IMR-90 (cell line): Measurements from ENCODE around the gene ABCC4.

ENCODE experiments used
- BHLHE40 ChIP-seq: fragments of 150-350 bp; IDR thresholded peaks from 2 replicates; pipeline ENCODE4 v1.6.1; 2016; ENCODE audit warnings: mild to moderate bottlenecking, low read depth, low read length
- POLR2A ChIP-seq: IDR thresholded peaks from 2 replicates; pipeline ENCODE4 v1.6.1; 2012; ENCODE audit warnings: mild to moderate bottlenecking, low read depth, low read length
- SMC3 ChIP-seq: fragments of 150-350 bp; IDR thresholded peaks from 2 replicates; pipeline ENCODE4 v1.6.1; 2016; ENCODE audit warnings: low read depth, mild to moderate bottlenecking, antibody characterized with exemption, low read length, moderate library complexity
- TF ChIP-seq, protein P1 (sequence below): conservative IDR thresholded peaks from 2 replicates; pipeline ENCODE4 v1.5.1; 2012; ENCODE audit warnings: mild to moderate bottlenecking, low read depth, low read length, improper control_type of control experiment

DNA sequence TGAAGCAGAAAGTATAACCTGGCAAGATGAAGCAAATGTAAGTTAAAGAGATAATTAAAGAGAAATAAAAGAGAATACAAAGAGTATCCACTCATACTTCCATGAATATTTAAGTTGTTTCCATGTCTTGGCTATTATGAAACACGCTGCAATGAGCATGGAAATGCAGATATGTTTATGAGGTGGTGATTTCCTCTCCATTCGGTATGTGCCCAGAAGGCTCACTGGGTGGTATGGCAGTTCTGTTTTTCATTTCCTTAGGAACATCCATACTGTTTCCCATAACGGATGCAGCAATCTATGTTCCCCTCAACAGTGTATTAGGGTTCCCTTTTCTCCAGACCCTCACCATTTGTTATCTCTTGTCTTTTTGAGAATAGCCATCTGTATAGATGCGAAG lies 316.3 kb downstream of the ABCC4 start:
- TF ChIP-seq, protein P1, sequence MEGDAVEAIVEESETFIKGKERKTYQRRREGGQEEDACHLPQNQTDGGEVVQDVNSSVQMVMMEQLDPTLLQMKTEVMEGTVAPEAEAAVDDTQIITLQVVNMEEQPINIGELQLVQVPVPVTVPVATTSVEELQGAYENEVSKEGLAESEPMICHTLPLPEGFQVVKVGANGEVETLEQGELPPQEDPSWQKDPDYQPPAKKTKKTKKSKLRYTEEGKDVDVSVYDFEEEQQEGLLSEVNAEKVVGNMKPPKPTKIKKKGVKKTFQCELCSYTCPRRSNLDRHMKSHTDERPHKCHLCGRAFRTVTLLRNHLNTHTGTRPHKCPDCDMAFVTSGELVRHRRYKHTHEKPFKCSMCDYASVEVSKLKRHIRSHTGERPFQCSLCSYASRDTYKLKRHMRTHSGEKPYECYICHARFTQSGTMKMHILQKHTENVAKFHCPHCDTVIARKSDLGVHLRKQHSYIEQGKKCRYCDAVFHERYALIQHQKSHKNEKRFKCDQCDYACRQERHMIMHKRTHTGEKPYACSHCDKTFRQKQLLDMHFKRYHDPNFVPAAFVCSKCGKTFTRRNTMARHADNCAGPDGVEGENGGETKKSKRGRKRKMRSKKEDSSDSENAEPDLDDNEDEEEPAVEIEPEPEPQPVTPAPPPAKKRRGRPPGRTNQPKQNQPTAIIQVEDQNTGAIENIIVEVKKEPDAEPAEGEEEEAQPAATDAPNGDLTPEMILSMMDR, result no peak
- TF ChIP-seq POLR2A (no peak), BHLHE40 (no peak), SMC3 (no peak)
